Measurements from ENCODE around the gene YY1AP1. TPM values are rescaled to one million over a fixed set of nuclear protein-coding genes. Genes with fewer than 3 reads are reported as not detected.
"Not testable (repeated sequence)": the region's sequence is repeated elsewhere in the genome, so short reads cannot be mapped to it uniquely, and the experiment has no call there.

YY1AP1 gene
- total RNA-seq, 4 donors from 2014 or later, result 61.7 to 172 (median 94.6) TPM

GRCh38 chr1:155640367-155640766 is 48.2 kb downstream of the YY1AP1 start:
- no peak for TF ChIP-seq CTCF (IDR thresholded peaks at IDR 0.05)
- TF ChIP-seq POLR2A (IDR thresholded peaks at IDR 0.05), result no peak
- DNase-seq, result no peak
- Histone ChIP-seq H3K9me3 (no peaks in the 10 kb centered on the region), H3K4me3 (replicated peaks in 1 of 3) (no peak overlapping the region), H3K27me3 (no peaks in the 10 kb centered on the region), H3K4me1 (no peaks in the 10 kb centered on the region), H3K36me3 (no peaks in the 10 kb centered on the region), H3K27ac (no peak overlapping the region)
- intact Hi-C loops (cut with DNase I), result no loop called here

- H3K27ac ChIP-seq, result no peak overlapping the region
Observed at GRCh38 chr1:155636397-155637153, 52.0 kb downstream of the YY1AP1 start.

GRCh38 chr1:155626428-155626827 is 62.1 kb downstream of the YY1AP1 start:
- DNase-seq; intact Hi-C loops (cut with DNase I); H3K36me3 ChIP-seq; H3K4me1 ChIP-seq; H3K4me3 ChIP-seq (replicated peaks in 1 of 3); H3K9me3 ChIP-seq; H3K27ac ChIP-seq; H3K27me3 ChIP-seq: not testable (repeated sequence)
- 66 to 93% methylated on average over 4 to 6 of the region's 7 CpGs for WGBS, 2 donors

More at GRCh38 chr1:155636397-155637153, 52.0 kb downstream of the YY1AP1 start:
- no peaks in the 10 kb centered on the region for H3K9me3 ChIP-seq
- intact Hi-C loops (cut with DNase I), result no loop called here
- no peaks in the 10 kb centered on the region for H3K4me1 ChIP-seq
- DNase-seq, result no peak
- TF ChIP-seq POLR2A (IDR thresholded peaks at IDR 0.05) (no peak), CTCF (IDR thresholded peaks at IDR 0.05) (no peak)
- no peaks in the 10 kb centered on the region for H3K36me3 ChIP-seq
- no peaks in the 10 kb centered on the region for H3K27me3 ChIP-seq
- H3K4me3 ChIP-seq (replicated peaks in 1 of 3), result no peak overlapping the region
- 87 to 94% methylated on average over 11 of the region's 11 CpGs for WGBS, 2 donors

- Histone ChIP-seq H3K4me3 (replicated peaks in 1 of 3) (no peak overlapping the region), H3K9me3 (no peaks in the 10 kb centered on the region), H3K4me1 (no peaks in the 10 kb centered on the region), H3K27me3 (no peaks in the 10 kb centered on the region), H3K27ac (no peak overlapping the region), H3K36me3 (no peaks in the 10 kb centered on the region)
- DNase-seq, result no peak
- TF ChIP-seq POLR2A (IDR thresholded peaks at IDR 0.05) (no peak), CTCF (IDR thresholded peaks at IDR 0.05) (no peak)
- intact Hi-C loops (cut with DNase I), result no loop called here
- WGBS, 2 donors, result 61 to 63% methylated on average over 1 of the region's 1 CpG
Observed at GRCh38 chr1:155623357-155623756, 65.2 kb downstream of the YY1AP1 start.

DNA sequence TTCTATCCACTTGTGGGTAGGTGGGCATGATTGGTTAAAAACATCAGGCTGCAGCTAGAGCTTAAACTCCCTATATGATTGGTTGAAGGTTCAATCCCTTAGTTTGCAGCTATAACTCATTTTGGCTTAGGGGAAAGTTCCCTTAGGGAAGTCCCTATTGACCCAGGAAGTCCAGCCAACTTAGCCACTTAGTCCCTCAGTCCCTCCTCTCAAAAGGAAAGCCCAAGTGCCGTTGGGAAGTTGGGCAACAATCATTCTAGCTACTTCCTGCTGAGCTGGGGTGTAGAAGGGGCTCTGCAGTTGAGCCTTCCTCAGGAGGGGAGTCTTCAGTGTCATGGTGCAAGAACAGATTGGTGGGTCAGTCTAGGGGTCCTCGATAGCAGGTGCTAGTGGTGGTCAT is 66.4 kb downstream of the YY1AP1 start:
- no peaks in the 10 kb centered on the region for H3K9me3 ChIP-seq
- intact Hi-C loops (cut with DNase I), result no loop called here
- TF ChIP-seq POLR2A (IDR thresholded peaks at IDR 0.05), result no peak
- H3K27me3 ChIP-seq, result no peaks in the 10 kb centered on the region
- WGBS, 2 donors, result 77 to 88% methylated on average over 2 of the region's 2 CpGs
- H3K27ac ChIP-seq, result no peak overlapping the region
- DNase-seq, result no peak
- H3K36me3 ChIP-seq, result no peaks in the 10 kb centered on the region
- H3K4me3 ChIP-seq (replicated peaks in 1 of 3), result no peak overlapping the region
- H3K4me1 ChIP-seq, result no peaks in the 10 kb centered on the region

GRCh38 chr1:155613226-155613625 is 75.3 kb downstream of the YY1AP1 start:
- H3K4me1 ChIP-seq; intact Hi-C loops (cut with DNase I); H3K9me3 ChIP-seq; H3K27me3 ChIP-seq; H3K4me3 ChIP-seq (replicated peaks in 1 of 3); H3K36me3 ChIP-seq; DNase-seq; H3K27ac ChIP-seq: not testable (repeated sequence)
- WGBS, 2 donors, result no CpG with 5 or more reads among the region's 2 CpGs

DNA sequence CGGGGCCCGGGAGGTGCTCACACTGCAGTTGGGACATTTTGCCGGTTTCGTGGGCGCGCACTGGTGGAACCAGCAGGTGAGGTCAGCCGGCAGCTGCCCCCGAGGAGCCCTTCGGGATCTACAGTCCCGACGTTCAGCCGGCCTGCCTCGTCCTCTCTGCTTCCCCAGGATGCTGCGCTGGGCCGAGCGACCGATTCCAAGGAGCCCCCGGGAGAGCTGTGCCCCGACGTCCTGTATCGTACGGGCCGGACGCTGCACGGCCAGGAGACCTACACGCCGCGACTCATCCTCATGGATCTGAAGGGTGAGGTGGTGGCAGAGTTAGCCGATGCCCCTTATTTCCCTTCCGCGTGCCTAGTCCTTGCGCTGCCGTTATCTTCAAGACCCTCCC is 78.3 kb downstream of the YY1AP1 start:
- intact Hi-C loops (cut with DNase I); H3K27ac ChIP-seq; H3K4me1 ChIP-seq; H3K27me3 ChIP-seq; H3K9me3 ChIP-seq; DNase-seq; H3K36me3 ChIP-seq: not testable (repeated sequence)
- H3K4me3 ChIP-seq (replicated peaks in 1 of 3), result peak overlapping the region in 1 of 3 donors; percentile 32
- WGBS, 2 donors, result no CpG with 5 or more reads among the region's 33 CpGs

Measured in thyroid gland (tissue), 4 donors.